K562 (cell line): ENCODE data around the gene UCN. TPM values are rescaled to one million over a fixed set of nuclear protein-coding genes. Genes with fewer than 3 reads are reported as not detected.

Experiments
- ATAC-seq: fragments of 200-7000 bp; cut with Tn5 transposase; 3 replicates; pipeline ENCODE4 v1.9.1; 2020; ENCODE audit warnings: moderate library complexity
- BruUV-seq: library from RNA; stranded (reverse); fragments of 400-500 nt; replicated peaks from 2 replicates; lab custom pipeline; 2021; lab: Mats Ljungman, UMichigan
- CTCF ChIA-PET: fragments of 300-600 bp; formaldehyde crosslinking; extraction: SDS; loops from one replicate; lab custom pipeline; 2021; ENCODE audit warnings: low intra/inter-chr PET ratio; lab: Yijun Ruan, JAX
- POLR2A ChIA-PET: fragments of 300-600, 350-650 bp; sonication (Branson Sonifier 250); formaldehyde crosslinking; extraction: SDS; loops from one replicate; lab custom pipeline; 2021; ENCODE audit warnings: antibody characterized with exemption, inconsistent platforms; lab: Yijun Ruan, JAX
- DNase-seq, 4 experiments: peaks; one replicate each; pipeline versions ENCODE4 v3.0.0 to v3.0.0-alpha.2; 2011 to 2018; ENCODE audit warnings: low spot score in 3 of 4, mixed read lengths in 3 of 4; ENCODE audit errors: extremely low read depth in 1 of 4
- FAIRE-seq: peaks from 2 replicates; lab custom pipeline; 2011; peaks lifted over from hg19 to GRCh38; lab: Jason Lieb, UNC
- H2AFZ ChIP-seq: 2 replicates; pipeline ENCODE4 v1.6.0; 2011; ENCODE audit warnings: low read depth, low read length, control low read depth, inconsistent platforms
- H3K27ac ChIP-seq: fragments of 200-600 bp; 3 replicates; pipeline ENCODE4 v1.8.0; 2011; ENCODE audit warnings: low read depth, mild to moderate bottlenecking, control low read depth, inconsistent platforms, low read length, moderate library complexity, mixed read lengths; ENCODE audit errors: extremely low read depth
- H3K27me3 ChIP-seq, 2 experiments: fragments of 300-600 bp in 1 of 2; 2 replicates in 1 of 2; 3 replicates in 1 of 2; pipeline versions ENCODE4 v1.6.0 to v1.8.0; 2011; ENCODE audit warnings: inconsistent platforms in 2 of 2, low read length in 2 of 2, mild to moderate bottlenecking in 1 of 2, mixed read lengths in 1 of 2, moderate library complexity in 1 of 2; ENCODE audit not compliant: control insufficient read depth in 2 of 2, insufficient read depth in 2 of 2
- H3K36me3 ChIP-seq: fragments of 300-600 bp; 3 replicates; pipeline ENCODE4 v1.8.0; 2011; ENCODE audit warnings: mild to moderate bottlenecking, low read length, inconsistent platforms; ENCODE audit not compliant: control insufficient read depth, insufficient read depth
- H3K4me1 ChIP-seq, 2 experiments: fragments of 200-600 bp in 1 of 2; replicated peaks in 1 of 2; 2 replicates in 1 of 2; 3 replicates in 1 of 2; pipeline versions ENCODE4 v1.5.1 to v1.8.0; 2011; ENCODE audit warnings: inconsistent platforms in 2 of 2, low read length in 2 of 2, mild to moderate bottlenecking in 1 of 2, mixed read lengths in 1 of 2, moderate library complexity in 1 of 2; ENCODE audit not compliant: control insufficient read depth in 2 of 2, insufficient read depth in 2 of 2
- H3K4me2 ChIP-seq: 2 replicates; pipeline ENCODE4 v1.6.1; 2011; ENCODE audit warnings: low read length, control low read depth, inconsistent platforms, mixed read lengths; ENCODE audit not compliant: insufficient read depth
- H3K4me3 ChIP-seq: fragments of 200-600 bp; sonication (generic), shearing (Covaris generic); 2 replicates; pipeline ENCODE4 v1.5.1; 2016; ENCODE audit warnings: control low read depth, inconsistent platforms
- H3K79me2 ChIP-seq: fragments of 200-600 bp; 3 replicates; pipeline ENCODE4 v1.8.0; 2011; ENCODE audit warnings: low read length, inconsistent platforms; ENCODE audit not compliant: control insufficient read depth, insufficient read depth
- H3K9ac ChIP-seq, 2 experiments: 2 replicates each; pipeline versions ENCODE4 v1.6.0 to v1.6.1; 2011; ENCODE audit warnings: low read depth in 2 of 2, low read length in 2 of 2, control low read depth in 1 of 2, inconsistent platforms in 1 of 2, mild to moderate bottlenecking in 1 of 2, mixed read lengths in 1 of 2; ENCODE audit not compliant: insufficient read depth in 1 of 2
- H3K9me1 ChIP-seq: one replicate; pipeline ENCODE4 v1.6.0; 2011; ENCODE audit warnings: inconsistent platforms, mild to moderate bottlenecking, low read length, moderate library complexity; ENCODE audit not compliant: control insufficient read depth, insufficient read depth
- H3K9me3 ChIP-seq: replicated peaks from 2 replicates; pipeline ENCODE4 v1.5.1; 2011; ENCODE audit warnings: low read depth, low read length, inconsistent platforms; ENCODE audit not compliant: control insufficient read depth, insufficient read depth
- H4K20me1 ChIP-seq: replicated peaks from 2 replicates; pipeline ENCODE4 v1.6.1; 2011; ENCODE audit warnings: low read length, inconsistent platforms, mixed read lengths; ENCODE audit not compliant: control insufficient read depth, insufficient read depth
- ATF7 ChIP-seq: fragments of 450-650 bp; IDR thresholded peaks from 2 replicates; pipeline ENCODE4 v1.7.1; 2014; ENCODE audit warnings: mild to moderate bottlenecking, moderate library complexity
- IRF2 ChIP-seq: sonication (generic); formaldehyde crosslinking; IDR thresholded peaks from 2 replicates; pipeline ENCODE4 v1.8.1; 2022; ENCODE audit warnings: mild to moderate bottlenecking, missing genetic modification reagents
- KLF13 ChIP-seq: fragments of 450-650 bp; IDR thresholded peaks from 2 replicates; pipeline ENCODE4 v1.6.1; 2016; ENCODE audit warnings: missing genetic modification characterization, low read depth, mild to moderate bottlenecking, missing compliant biosample characterization, moderate library complexity, borderline replicate concordance
- NEUROD1 ChIP-seq: fragments of 150-350 bp; IDR thresholded peaks from 2 replicates; pipeline ENCODE4 v1.6.1; 2014; ENCODE audit warnings: borderline replicate concordance, low read length, low read depth; ENCODE audit not compliant: partially characterized antibody
- RFX1 ChIP-seq: fragments of 450-650 bp; IDR thresholded peaks from 2 replicates; pipeline ENCODE4 v1.6.1; 2016; ENCODE audit warnings: mild to moderate bottlenecking, moderate library complexity
- SAP30 ChIP-seq: fragments of 200-600 bp; sonication (generic); IDR thresholded peaks from 2 replicates; pipeline ENCODE4 v1.6.1; 2012; ENCODE audit warnings: borderline replicate concordance, low read depth, mild to moderate bottlenecking, moderate library complexity, low read length, control low read depth, inconsistent platforms; ENCODE audit not compliant: insufficient read depth, poor library complexity, severe bottlenecking
- SUPT5H ChIP-seq: fragments of 450-650 bp; IDR thresholded peaks from 2 replicates; pipeline ENCODE4 v1.6.1; 2016
- TEAD4 ChIP-seq, 2 experiments: sonication (generic) in 1 of 2; formaldehyde crosslinking in 1 of 2; IDR thresholded peaks; 2 replicates each; pipeline versions ENCODE4 v1.6.1 to v1.8.0; 2012 to 2022; ENCODE audit warnings: borderline replicate concordance in 1 of 2, inconsistent platforms in 1 of 2, low read length in 1 of 2, mild to moderate bottlenecking in 1 of 2, missing genetic modification reagents in 1 of 2
- TFAM ChIP-seq: fragments of 250-450 bp; sonication (Bioruptor Pico); conservative IDR thresholded peaks from 2 replicates; pipeline ENCODE4 v1.5.0; 2021; ENCODE audit warnings: mild to moderate bottlenecking, moderate library complexity
- ZHX1 ChIP-seq: fragments of 150-350 bp; conservative IDR thresholded peaks from 2 replicates; pipeline ENCODE4 v1.6.1; 2014; ENCODE audit warnings: low read length
- ZNF407 ChIP-seq: fragments of 450-650 bp; IDR thresholded peaks from 2 replicates; pipeline ENCODE4 v1.6.1; 2016; ENCODE audit warnings: low read depth
- ZNF551 ChIP-seq: fragments of 250-450 bp; sonication (Bioruptor Pico); IDR thresholded peaks from 2 replicates; pipeline ENCODE4 v1.5.0; 2021; ENCODE audit warnings: mild to moderate bottlenecking, moderate library complexity
- ZNF583 ChIP-seq: fragments of 250-450 bp; sonication (Bioruptor Pico); IDR thresholded peaks from 2 replicates; pipeline ENCODE4 v1.4.0; 2020
- WGBS: fragments of 100-300 bp; shearing (Covaris generic); methylation state at CpG from one replicate; pipeline ENCODE4 v1.1.6; 2016; ENCODE audit warnings: low coverage, mixed read lengths; ENCODE audit not compliant: insufficient coverage; ENCODE audit errors: missing lambda C conversion rate; 5-methylcytosine and 5-hydroxymethylcytosine counted together
- in situ Hi-C: fragments of 300-500 bp; cut with MboI; formaldehyde crosslinking; loops from 4 replicates; pipeline ENCODE4 v1.15.0; 2018; ENCODE audit warnings: inconsistent platforms, mixed read lengths
- intact Hi-C: fragments of 100-400 bp; cut with micrococcal nuclease; formaldehyde crosslinking; loops from 2 replicates; pipeline ENCODE4 v1.14.2; 2022
- polyA plus RNA-seq, 8 experiments: library from polyadenylated mRNA; depleted of rRNA in 4 of 8; stranded (reverse) in 5 of 8; unstranded in 3 of 8; fragments of >200 nt; fragmentation: Nextera tagmentation in 2 of 8; fragmentation: Illumina TruSeq in 1 of 8; extraction: Ambion mirVana in 2 of 8; extraction: Trizol in 1 of 8; gene quantifications; 2 replicates each; pipeline versions ENCODE4 v1.2.1 to v1.2.3, GENCODE V29; 2011 to 2014; ENCODE audit warnings: inconsistent platforms in 1 of 8, missing spikeins in 1 of 8
- total RNA-seq, 7 experiments: library from RNA; depleted of rRNA in 6 of 7; stranded (reverse); fragments of >200 nt in 6 of 7; fragmentation: Illumina TruSeq in 2 of 7; extraction: Trizol in 2 of 7; gene quantifications; 2 replicates each; pipeline versions ENCODE4 v1.2.1 to v1.2.3, GENCODE V29; 2011 to 2021; ENCODE audit warnings: low replicate concordance in 1 of 7

UCN gene
- total and polyA plus RNA-seq, 9 of the 15 experiments (the other 6 are each of a cell fraction or from before 2014, with no cell fraction given) = 0.10 to 2.7 (median 0.43) TPM

- Histone ChIP-seq H3K27ac (no peak overlapping the region), H3K36me3 (peaks cover 20% of the 10 kb centered on the region; the same call in 2 of the 3 replicates), H3K4me2 (no peak overlapping the region), H3K79me2 (no peaks in the 10 kb centered on the region), H3K4me3 (no peak overlapping the region), H3K27me3 (no peaks in the 10 kb centered on the region), H3K9me3 (no peaks in the 10 kb centered on the region), H2AFZ (no peak overlapping the region), H3K4me1 (peaks cover 0 to 8% of the 10 kb centered on the region in 2 experiments; a peak in 2 of 5 replicates), H3K9me1 (no peaks in the 10 kb centered on the region), H4K20me1 (no peaks in the 10 kb centered on the region), H3K9ac (no peak overlapping the region)
- CTCF ChIA-PET = no interaction called here
- TF ChIP-seq SUPT5H (no peak), ZNF407 (no peak), ATF7 (no peak), TFAM (no peak), ZNF583 (CRISPR knock-in tag) (no peak), ZHX1 (no peak), KLF13 (no peak), NEUROD1 (no peak), RFX1 (no peak), ZNF551 (CRISPR knock-in tag) (no peak), IRF2 (CRISPR knock-in tag) (no peak), TEAD4 (IDR thresholded peaks at IDR 0.05; ENCODE audit: low read length) (no peak), TEAD4 (CRISPR knock-in tag; IDR thresholded peaks at IDR 0.05; ENCODE audit: borderline replicate concordance) (no peak), SAP30 (no peak)
- ATAC-seq (no peak), DNase-seq (no peak), FAIRE-seq (no peak)
- 98% methylated on average over 11 of the region's 14 CpGs for WGBS
- POLR2A ChIA-PET = no interaction called here
- in situ Hi-C loops = no loop called here
- BruUV-seq = no TSS peak
- intact Hi-C loops = no loop called here
These were observed 1.0 kb downstream of the UCN start for GRCh38 chr2:27307287-27307544.
